Dermis blood vessel endothelial cell (primary cell): Measurements from ENCODE around the gene CNIH3. TPM values are rescaled to one million over a fixed set of nuclear protein-coding genes. Genes with fewer than 3 reads are reported as not detected.

Source experiments
- DNase-seq: peaks from one replicate; pipeline ENCODE4 v3.0.0; 2010
- total RNA-seq: library from RNA; depleted of rRNA; stranded (reverse); fragments of >200 nt; gene quantifications from 2 replicates; pipeline ENCODE4 v1.2.3, GENCODE V29; 2014

CNIH3 gene
- total RNA-seq, 1 donor from 2014 or later: 1.4 TPM

DNA sequence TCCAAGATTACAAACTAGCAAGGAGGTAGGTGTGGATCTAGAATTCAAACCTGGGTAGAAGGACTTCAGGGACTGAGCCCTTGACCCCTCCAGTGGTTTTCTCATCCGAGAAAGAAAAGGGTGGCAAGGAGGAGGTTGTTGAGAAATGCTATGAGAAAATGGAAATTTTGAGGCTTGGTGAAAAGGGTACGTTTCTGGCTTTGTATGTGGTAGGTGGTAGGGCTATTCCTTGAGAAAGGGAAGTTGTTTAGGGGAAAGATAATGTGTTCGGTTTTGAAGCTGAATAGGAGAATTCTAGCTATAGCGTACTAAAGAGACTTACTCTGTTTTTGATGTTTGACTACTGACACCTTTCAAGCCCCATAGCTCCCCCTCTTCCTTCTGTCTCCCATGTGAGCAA, 133.8 kb downstream of the CNIH3 start:
- DNase-seq: no peak

DNA sequence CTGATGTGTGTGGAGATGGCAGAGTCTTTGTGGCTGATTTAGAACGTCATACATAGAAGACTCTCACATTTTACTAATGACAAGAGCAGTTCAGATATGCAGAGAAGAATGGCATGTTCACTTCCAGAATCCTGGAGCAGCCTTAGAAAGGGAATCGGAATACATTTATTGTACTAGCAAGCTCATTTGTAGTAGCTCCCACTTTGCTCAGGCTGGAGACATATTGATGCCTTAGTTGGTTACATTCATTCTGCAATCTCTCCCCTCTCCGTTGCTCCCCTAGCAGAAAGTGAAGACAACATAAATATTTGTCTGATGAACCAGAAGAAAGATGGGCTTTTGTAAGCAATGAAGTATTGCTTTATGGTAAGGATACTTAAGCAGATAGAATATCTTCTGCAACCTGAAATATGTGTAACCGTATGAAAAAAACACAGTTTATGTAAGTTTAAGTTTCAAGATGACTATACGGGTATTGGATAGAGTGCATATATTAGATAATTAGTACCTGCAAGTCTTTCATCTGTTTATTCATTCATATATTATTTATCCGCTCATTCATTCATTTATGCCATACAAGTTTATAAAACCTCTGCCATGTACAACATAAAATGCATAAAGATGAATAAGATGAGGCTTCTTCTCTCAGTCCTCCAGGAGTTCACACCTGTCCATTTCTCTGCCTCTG, 135.7 kb downstream of the CNIH3 start:
- DNase-seq: no peak

DNA sequence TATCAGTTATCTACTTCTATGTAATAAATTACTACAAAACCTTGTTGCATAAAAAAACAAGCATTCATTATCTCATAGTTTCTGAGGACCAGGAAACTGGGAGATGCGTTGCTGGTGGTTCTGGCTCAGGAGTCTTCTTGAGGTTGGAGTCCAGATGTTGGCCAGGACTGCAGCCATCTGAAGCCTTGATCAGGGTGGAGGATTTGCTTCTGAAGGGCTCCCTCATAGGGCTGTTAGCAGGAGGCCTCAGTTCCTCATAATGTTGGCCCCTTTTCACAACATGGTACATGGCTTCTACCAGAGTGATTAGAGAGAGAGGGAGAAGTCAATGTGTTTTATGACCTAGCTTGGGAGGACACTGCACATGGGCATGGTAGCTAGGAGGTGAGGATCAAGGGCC, 137.4 kb downstream of the CNIH3 start:
- no peak for DNase-seq

DNA sequence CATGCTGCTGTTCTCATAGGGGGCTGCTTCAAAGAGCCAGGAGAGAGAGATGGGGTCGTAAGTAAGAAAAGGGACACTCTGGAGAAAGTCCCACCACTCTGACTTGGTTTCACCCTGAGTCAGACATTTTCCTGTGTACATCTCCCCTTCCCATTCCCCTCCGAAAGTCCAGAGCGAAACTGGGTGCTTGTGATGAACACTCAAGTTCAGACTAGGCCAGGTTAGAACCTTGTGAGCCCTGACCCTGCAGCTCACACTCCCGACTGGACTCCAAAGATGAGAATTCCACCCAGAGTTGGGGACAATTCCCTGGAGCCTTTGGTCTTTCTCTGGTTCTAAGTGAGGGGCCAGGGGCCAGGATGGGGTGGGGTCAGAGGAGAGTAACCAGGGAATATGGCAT, 139.5 kb downstream of the CNIH3 start:
- DNase-seq: no peak

DNA sequence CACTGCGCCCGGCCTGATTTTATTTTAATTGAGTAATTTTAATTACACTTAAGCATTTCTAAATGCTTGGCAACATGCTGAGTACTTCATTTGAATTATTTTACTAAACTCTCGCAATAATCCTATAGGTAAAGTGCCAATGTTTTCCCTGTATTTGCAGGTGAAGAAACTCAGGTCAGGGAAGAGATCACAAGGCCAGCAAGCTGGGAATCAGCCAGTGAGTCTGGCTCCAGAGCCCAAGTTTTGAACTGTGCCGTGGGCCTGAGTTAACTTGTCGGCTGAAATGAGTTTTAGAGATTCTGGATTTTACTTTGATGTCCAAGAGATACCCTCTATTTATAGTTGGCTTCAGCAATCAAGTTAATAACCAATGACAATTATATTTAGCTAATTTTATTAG, 141.4 kb downstream of the CNIH3 start:
- no peak for DNase-seq

DNA sequence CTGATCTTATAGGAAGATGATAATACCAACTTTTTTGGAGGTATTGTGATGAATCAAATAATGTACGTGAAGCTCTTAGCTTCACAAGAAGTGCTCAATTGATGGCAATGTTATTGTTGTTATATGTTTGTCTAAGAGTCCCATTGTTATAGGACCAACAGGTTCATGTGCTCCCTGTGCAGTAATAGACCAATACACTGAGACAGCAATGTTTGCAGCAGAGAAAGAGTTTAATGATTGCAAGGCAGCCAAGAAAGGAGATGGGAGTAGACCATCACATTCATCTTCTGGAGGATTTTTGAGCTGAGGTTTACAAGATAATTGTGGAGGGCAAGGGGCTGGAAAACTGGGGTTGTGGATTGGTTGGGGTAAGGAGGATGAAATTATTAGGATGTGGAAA, 143.0 kb downstream of the CNIH3 start:
- no peak for DNase-seq

DNA sequence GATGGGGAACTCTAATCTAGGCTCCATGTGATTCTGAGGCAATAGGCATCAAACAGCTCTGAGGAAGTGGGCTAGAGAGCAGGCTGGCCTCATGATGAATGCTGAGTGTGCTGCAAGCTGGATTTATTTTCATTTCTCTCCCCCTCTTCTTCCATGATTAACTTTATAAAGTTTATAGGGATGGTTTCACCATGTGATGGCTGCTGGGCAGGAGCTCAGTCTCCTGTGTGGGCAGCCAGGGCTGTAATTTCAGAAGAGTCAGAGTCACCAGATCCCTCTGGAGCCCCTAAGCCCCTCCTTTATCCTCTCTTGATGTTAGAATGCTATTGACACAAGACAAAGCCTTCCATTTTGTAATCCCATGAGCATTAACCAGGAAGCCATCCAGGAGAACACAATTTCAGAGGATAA, 143.6 kb downstream of the CNIH3 start:
- DNase-seq: no peak

DNA sequence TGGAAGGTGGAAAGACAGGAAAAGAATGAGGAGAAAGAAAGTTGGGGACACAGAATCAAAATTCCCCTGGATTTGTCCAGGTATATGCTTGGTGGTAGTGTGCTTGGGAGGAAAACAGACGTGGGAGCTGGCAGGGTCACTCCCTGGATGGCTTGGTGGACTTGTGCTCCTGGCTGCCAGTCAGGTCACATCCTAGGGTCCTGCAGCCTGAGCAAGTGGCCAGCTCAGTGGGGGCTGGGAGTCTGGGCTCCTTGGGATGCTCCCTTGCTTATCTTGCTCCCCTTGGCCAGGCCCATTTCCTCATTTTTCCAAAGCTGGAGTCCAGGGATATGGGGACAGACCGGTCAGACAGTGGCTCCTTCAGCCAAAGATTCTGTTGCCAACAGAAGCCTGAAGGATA, 144.0 kb downstream of the CNIH3 start:
- no peak for DNase-seq

DNA sequence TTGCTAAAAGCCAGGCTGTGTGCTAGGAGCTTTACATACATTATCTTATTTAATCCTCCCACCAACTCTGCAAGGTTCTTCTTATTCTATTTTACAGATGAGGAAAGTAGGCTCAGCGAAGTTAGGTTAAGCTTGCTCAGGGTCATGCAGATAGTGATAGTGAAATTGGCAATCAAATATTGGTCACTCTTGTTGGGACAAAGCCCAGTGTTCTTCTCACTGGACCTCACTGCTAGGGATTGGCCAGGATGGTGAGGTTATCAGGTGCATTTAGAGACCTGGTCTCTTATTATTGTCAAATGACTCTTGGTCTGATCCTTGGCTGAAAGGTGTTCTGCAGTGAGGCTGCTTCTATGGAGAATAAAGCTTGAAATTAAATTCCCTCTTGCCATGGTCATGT, 145.1 kb downstream of the CNIH3 start:
- DNase-seq: no peak

DNA sequence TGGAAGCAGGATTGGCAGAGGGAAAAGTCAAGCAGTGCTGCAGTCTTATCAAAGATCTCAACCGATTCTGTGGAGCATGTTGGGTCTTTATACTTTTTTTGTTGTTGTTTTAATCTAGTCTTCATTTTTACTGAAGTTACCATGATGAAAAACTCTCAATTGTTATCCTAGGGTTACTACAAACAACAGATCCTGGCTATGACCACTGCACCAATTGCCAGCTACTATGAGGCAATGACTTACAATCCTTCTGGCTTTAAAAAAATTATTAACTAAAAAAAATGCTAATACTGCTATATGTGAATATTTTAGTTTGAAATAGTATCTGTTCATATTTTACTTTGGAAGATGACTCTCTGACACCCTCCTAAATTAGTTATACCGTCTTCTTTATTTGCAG, 145.9 kb downstream of the CNIH3 start:
- DNase-seq: no peak

DNA sequence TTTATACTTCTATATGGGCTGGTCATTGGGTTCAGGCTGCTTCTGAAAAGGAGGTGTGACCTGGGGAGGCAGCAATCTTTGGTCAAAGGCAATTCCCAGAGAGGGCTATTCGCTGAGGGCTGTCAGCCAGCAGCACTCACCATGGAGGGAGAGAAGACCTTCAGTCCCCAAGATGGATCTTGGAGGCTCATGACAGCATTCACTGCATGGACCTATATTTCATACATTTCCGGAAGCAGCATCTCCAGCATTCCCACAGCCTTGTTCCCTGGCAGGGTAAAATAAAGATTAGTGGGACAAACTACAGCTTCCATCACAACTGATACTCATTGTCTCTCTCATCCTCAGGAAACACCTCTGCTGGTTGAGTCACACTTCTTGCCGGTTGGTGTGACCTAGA, 146.6 kb downstream of the CNIH3 start:
- DNase-seq: no peak

DNA sequence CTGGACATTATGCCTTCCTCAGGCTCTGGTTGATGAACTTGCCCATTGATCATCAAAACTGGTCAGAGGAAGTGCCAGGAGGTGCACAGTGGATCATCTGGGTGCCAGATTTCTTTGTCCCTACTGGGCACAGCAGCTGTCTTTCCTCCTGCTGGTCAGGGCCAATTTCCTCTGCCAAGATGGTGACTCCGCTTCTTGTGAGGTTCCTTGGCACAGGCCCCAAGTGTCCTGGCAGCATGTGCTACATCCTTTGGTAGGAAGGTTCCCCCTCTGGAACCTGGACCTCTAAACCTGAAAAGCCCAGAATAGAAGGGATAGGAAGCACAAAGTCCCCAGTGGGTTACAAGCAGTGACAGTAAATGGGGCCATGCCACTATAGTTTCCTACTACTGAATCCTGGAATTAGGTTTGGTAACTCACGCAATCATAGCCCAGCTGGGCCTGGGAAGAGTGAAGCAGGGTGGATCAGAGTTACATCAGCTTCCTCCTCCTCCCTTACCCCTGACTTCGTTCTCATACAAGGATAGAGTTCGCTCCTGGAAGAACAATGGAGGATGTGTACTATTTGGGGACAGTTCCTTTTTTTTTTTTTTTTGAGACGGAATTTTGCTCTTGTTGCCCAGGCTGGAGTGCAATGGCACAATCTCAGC, 147.1 kb downstream of the CNIH3 start:
- DNase-seq: no peak

DNA sequence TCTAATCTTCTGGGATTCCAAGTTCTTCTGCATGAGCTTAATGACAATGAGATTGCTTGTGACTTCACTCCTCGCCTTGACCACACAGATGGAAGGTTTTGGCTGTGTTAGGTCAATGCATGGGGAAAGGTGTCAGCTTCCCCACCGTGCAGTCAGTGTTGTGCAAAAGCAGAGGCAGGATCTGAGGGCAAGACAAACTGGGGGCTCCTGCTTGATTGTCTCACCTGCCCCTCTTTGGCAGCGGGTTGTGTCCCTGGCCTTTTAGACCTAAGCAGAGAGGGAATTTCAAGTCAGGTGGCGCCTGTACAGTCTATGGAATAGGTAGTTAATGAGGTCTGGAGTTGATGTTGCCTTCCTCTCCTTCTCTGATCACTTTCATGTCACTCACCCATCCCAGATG, 150.1 kb downstream of the CNIH3 start:
- DNase-seq: no peak

DNA sequence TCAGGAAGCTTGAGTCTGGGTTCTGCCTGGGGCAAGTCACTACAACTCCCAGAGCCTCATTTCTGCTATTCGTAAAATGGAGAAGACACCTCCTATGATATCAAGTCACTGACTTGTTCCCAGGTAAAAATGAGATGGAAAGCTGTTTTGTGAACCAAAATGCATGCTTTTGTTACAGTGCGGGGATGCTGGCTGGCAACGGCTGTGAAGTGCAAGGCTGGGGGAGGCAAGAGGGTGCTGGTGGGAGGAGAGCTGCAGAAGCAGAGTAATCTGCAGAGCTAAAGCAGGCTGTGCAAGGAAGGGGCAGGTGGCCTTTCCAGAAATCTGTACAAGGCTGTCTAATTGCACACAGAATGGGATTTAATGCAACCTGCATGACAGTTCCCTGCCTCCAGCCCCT, 150.9 kb downstream of the CNIH3 start:
- DNase-seq: no peak

DNA sequence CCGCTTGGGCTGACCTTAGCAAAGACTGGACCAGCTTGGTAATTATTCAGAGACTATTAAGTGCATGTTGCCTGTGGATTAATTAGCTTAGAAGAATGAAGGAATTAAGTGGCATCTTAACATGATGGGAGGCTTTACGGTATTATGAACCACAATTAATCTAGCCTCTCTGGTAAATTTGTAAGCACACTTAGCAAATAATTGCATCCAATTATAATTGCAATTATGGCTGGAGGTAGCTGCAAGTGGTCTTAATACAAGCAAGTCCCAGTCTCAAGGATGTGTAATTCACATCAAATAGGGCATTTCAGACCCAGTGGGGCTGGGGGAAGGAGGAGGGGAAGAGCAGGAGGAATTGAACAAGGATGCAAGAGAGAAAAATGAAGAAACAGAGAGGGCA, 151.6 kb downstream of the CNIH3 start:
- no peak for DNase-seq

DNA sequence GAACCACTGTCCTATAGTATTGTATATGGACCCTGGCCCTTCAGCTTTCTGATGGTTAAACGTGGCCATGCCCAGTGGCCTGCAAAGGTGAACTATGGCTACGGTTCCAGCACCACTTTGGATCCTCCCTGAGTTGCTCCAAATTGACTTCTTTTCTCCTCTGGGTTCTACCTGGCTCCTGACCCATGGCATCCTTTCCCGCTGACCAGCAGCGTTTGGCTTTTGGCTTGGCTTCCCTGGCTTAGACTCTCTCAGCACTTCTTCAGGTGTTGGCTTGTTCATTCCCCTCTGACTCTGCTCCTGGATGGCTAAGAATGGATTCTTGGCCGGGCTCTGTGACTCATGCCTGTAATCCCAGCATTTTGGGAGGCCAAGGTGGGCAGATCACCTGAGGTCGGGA, 152.9 kb downstream of the CNIH3 start:
- no peak for DNase-seq

DNA sequence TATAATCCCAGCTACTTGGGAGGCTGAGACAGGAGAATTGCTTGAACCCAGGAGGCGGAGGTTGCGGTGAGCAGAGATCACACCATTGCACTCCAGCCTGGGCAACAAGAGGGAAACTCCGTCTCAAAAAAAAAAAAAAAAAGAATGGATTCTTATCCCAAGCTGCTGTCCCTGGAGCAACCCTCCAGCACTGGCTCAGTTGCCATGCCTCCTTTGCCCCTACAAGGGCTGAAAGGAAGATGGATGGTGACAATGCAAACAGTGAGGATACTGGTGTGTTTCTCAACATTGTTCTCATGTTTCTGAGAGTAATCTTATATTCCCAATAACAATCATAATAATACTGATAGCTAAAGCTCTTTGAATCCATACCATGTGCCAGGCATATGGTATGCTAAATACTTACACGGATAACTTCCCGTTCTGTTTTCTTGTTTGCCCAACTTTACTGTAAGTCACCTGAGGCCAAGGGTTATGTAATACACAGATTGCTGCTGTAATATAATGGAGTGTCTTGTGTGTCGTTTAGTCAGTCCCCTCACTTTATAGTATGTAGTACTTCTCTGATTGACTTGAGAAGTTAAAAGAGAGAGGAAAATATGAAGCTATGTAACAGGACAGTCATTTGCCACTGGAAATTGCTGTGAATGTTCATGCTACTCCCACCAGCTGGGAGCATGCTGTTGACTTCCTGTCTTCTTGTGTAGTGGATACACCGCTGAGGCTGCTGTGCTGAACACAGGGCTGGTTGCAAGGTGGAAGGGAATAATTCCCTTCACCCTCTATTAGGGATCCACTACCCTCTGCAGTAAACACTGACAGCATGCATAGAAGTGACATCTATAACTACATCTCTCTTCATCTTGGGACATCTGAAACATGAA, 153.6 kb downstream of the CNIH3 start:
- no peak for DNase-seq

DNA sequence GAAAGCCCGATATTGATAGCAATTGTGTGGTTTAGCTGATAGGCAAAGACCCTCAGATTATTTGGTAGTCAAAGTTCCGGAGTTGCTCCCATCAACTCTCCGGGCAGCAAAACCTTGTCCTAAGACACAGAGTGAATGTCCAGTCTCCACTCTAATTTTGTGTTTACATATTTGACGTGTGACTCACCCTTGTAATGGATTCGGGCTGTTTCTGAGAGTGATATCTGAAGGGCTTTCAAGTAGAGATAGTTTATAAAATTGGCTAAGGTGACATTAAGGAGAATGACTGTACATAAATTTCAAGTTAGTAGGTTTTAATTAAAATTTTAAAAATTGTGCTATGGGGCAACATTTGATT, 154.2 kb downstream of the CNIH3 start:
- no peak for DNase-seq

DNA sequence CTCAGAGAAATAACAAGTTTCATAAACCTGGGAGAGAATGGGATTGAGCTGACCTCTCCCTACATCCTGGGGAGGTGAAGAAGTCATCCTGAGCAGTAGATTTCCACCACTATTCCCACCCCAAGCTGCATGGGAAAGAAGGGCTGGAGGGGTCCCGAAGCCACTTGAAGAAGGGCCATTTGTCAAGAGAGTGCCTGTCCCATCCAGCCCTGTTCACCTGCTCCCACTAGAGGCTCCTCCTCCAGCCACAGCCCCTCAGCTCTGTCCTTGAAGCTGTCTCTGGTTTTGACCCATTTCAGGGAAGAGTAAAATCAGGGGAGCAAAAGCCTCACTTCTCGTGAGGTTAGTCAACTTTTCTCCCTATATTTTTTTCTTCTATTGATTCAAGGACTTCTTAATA, 157.5 kb downstream of the CNIH3 start:
- DNase-seq: no peak

DNA sequence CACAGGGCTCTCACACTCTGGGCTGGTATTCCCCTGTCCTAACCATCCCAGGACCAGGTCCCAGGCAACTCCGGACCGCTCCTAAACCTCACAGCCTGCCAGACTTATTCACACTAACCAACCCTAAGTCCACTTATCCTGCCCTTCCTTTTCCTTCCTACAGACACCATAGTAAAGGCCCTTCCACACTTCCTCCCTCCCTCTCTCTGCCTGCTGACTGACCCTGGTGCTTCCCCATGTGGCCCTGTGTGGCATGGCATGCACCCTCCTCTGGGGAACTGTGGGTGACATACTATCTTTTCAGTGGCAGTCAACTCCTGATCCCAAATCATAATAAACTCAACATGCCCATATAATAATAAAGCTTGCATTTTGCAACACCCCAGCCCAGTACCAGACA, 158.3 kb downstream of the CNIH3 start:
- DNase-seq: no peak

DNA sequence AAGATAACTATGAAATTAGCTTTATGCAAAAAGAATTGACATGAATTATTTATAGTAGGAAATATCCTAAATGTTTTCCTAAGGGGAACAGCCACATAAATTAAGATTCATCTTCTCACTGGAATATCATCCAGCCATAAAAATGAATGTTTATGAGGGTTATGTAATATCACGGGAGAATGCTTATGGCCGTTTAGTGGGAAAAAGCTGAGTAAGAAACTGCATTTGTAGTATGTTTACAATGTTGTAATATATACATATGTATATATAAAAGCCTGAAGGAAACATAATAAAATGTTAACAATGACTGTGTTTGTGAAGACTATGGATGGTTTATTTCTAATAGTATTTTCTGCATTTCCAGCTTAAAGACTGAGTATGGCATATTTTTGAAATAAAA, 161.1 kb downstream of the CNIH3 start:
- no peak for DNase-seq

DNA sequence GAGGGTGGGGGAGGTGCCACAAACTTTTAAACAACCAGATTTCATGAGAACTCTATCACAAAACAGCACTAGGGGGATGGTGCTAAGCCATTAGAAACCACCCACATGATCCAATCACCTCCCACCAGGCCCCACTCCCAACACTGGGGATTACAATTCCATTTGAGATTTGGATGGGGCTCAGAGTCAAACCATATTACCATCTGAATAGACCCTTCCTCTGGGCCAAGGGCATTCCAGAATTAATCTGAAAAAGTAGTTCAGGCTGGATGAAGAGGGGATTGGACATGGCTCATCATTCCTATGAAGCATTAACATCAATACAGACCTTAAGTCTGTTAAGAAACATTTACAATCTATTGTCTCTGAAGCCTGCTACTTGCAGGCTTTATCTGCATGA, 163.4 kb downstream of the CNIH3 start:
- DNase-seq: no peak

DNA sequence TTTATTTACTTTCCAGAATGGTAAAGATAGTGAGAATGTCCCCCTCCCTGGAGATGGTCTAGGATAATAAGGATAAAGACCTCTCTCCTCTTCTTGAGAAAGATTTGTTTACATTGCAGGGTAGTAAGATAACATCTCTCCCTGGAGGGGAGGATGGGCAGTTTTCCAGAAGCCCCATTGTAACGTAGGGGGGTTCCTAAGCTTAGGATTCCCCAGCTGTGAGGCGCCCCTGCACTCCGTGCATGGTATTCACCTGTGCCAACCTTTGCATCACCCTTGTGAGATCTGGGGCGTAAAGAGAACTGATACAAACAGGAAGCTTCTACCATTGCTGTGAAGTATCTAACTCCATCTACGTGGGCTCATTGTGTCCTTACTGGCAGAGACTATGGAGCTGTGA, 164.6 kb downstream of the CNIH3 start:
- no peak for DNase-seq

DNA sequence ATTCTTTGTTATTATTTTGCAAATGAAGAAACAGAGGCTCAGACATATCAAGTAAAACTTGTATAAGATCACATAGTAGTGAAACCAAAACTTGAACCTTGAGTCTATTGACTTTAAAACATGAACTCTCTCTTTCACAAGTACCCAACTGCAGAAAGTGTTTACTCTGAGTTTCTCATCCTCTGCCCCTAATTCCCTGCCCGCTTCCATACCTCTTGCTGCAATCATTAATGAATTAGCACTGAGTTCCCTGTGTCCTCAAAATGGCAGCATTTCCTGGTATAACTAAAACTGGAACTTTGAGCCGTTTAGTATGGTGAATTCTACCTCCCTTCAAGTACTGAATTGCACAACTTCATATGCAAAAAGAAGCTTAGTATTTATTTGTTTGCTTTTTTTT, 165.7 kb downstream of the CNIH3 start:
- DNase-seq: no peak
